VCaP (cell line): ENCODE data around the gene SLCO2A1.

Source experiments
- H3K27ac ChIP-seq: fragments of 450-650 bp; 2 replicates; pipeline ENCODE4 v1.5.1; 2017
- TF ChIP-seq, protein P1 (sequence below): fragments of 450-650 bp; conservative IDR thresholded peaks from 2 replicates; pipeline ENCODE4 v1.5.1; 2017; ENCODE audit warnings: mild to moderate bottlenecking, moderate library complexity

SLCO2A1 gene

DNA sequence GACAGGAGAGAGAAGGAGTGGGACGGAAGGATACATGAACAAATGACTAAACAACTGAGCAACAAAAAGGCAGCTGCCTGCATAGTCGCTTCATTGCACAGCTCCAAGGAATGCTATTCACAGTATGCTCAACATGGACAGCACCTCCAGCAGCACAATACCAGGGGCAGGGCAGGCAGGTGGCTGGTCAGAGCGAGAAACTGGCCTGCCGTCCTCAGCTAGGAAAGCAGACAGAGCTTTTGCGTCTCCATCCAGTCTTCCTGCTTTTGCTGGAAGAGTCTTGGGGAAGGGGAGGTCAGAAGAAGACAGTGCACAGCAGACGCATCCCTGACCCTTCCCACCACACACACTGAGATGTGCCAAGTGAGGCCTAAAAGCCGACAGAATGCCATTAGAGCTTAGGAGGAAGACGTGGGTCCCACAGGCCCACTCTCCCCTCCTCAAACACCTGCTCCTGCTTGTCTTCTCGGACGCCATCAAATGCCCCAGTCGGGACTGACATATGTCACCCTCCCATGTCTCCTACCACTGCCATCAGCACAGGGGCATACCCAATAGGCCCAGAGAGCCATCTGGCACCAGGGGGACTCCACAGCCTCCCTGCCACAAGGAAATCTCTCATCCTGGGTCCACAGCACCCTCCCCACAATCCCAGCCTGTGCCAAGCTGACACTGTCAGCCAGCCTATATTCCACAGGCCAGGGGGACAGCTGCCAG, 137.9 kb downstream of the SLCO2A1 start:
- TF ChIP-seq, protein P1, sequence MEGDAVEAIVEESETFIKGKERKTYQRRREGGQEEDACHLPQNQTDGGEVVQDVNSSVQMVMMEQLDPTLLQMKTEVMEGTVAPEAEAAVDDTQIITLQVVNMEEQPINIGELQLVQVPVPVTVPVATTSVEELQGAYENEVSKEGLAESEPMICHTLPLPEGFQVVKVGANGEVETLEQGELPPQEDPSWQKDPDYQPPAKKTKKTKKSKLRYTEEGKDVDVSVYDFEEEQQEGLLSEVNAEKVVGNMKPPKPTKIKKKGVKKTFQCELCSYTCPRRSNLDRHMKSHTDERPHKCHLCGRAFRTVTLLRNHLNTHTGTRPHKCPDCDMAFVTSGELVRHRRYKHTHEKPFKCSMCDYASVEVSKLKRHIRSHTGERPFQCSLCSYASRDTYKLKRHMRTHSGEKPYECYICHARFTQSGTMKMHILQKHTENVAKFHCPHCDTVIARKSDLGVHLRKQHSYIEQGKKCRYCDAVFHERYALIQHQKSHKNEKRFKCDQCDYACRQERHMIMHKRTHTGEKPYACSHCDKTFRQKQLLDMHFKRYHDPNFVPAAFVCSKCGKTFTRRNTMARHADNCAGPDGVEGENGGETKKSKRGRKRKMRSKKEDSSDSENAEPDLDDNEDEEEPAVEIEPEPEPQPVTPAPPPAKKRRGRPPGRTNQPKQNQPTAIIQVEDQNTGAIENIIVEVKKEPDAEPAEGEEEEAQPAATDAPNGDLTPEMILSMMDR, result no peak
- no peak overlapping the region for H3K27ac ChIP-seq

DNA sequence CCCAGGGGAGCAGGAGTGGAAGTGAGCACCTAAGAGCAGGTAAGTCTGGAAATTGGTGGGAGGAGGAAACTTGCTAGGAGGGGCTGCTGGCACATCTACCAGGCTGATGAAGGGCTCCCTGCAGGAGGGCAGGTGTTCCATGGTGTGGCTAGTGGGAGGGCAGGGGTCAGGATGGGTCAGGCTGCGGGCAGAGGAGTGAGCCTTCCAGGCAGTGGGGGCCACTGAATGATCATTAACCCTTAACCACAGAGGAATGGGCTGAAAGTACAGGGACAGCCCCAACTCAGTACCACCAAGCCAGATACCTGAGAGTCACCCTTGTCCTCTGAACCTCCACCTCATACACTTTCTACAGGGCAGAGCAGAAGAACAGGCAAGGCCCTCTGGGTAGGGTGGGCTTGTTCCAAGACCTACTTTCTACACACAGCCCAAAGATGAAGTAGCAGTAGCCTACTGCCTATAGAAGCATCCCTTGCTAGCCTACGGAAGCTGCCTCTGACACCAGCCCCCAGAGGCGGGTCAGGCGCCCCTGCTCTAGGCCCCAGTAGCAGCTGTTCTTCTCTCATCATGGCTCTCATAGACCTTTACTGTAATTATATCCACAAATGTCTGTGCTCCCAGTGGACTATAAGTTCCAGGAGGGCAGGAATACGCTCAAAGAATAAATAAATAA, 138.6 kb downstream of the SLCO2A1 start:
- no peak overlapping the region for H3K27ac ChIP-seq
- TF ChIP-seq, protein P1, result no peak

DNA sequence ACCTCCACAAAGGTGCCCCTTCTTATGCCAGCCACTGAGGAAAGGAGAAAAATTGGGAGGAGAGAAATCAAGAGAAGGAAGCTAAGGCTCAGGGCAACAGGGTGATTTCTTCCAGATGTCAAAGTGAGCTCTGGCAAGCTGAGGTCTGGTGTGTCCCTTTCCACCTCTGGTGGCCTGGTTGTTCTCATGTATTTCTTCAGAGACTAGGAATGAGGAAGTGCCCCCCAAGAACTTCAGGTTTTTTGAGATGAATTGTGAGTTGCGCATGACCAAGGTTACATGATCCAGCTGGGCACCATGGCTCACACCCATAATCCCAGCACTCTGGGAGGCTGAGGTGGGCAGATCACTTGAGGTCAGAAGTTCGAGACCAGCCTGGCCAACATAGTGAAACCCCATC, 139.7 kb downstream of the SLCO2A1 start:
- TF ChIP-seq, protein P1, result no peak
- no peak overlapping the region for H3K27ac ChIP-seq

DNA sequence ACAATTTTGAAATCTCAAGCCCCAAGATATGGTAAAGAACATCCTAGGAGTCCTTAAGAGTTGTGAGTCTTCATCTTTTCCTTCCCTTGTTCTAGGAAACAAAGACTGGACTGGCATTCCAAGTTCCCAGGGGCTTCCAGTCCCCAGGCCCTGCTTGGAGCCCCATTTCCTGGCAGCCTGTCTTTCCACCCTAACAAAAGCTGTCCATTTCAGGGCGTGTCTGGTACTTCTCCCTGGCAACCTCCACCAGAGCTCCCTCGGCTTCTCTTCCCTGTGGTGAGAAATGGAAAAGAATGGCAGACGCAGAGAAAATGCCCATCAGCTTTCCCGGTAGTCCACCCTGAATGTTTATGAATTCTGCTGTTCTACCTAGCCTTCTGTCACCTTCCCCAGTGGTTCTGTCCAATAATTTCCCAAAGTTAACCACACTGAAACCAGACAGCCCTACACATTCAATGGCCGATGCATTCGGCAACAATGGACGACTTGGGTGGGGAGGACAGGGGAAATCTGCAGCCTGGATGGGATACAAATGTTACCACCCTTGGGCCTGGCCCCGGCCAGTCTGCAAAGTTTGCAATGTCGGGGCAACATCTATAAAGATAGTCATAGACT, 140.9 kb downstream of the SLCO2A1 start:
- TF ChIP-seq, protein P1, result no peak

DNA sequence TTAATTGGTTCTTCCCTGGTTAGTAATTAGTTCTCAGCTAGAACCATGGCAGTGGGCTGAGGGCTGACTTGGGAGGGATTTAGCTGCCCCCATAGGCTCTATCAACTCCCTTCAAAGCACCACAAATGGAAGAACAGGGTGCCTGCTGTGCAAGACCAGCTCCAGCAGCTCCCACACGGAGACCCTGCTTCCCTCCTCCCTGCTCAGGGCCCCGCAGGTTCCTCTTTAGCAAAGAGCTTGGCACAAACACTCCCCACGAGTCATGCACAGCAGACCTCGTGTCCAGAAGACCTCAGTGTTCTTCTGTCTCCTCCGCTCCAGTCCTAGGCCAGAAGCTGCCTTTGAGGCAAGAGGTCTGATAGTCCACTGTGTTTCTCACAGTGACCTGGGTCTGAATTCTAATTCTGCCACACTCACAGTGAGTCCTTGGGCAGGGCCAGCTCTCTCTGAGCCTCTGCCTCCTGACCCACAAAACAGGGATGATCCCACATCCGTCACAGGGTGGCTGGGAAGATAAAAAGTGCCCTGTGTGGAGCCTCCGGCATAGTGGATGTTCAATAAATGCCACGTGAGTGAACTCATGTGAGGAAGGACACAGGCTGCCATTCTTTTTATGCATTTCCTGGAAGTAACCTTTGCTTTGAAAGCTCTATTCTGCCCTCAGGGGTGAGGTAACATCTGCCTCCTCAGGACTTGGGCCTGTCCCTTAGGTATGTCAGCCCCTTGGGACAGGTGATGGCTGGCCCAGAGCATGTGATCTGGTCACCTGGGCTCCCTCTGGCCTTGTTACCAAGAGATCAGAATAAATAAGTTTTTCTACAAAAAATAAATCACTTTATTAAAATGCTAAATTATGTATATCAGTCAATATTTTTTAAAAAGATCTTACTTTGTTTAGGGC, 141.7 kb downstream of the SLCO2A1 start:
- no peak overlapping the region for H3K27ac ChIP-seq
- TF ChIP-seq, protein P1, result no peak

More for the DNA sequence above, 140.9 kb downstream of the SLCO2A1 start:
- H3K27ac ChIP-seq, result no peak overlapping the region

DNA sequence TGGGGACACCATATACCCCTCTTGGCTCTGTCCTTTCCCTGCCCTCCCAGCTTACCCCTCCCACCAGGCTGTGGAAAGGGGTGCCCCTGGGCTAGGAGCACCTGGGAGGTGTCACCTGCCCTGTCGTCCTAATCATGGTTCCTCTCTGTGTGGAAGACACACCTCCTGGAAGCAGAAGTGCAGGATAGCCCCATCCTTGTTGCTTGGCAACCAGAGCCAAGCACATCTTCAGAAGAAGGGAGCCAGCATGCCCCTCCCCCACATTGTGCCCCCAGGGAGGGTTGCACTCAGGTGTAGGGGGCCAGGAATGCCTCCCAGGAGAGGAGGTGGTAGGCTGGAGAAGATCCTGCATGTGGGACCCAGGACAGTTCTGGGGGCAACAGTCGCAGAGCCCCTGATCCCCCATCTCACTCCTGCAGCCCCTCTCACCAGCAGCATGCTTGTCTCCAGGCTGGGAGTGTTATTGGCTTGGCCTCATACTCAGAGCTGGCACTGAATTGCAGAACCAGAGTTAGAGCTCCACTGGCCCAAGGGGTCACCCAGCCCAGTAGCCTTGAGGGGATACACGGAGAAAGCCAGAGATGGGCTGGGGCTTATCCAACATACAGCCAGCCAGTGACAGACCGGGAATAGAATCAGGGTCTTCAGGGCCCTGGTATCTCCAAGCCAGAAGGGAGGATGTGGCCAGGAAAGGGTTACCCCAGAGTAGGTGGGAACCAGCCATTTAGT, 142.5 kb downstream of the SLCO2A1 start:
- H3K27ac ChIP-seq, result no peak overlapping the region

More for the DNA sequence above, 142.5 kb downstream of the SLCO2A1 start:
- TF ChIP-seq, protein P1, result no peak
